ENCODE results near the gene SRRM3.

DNA sequence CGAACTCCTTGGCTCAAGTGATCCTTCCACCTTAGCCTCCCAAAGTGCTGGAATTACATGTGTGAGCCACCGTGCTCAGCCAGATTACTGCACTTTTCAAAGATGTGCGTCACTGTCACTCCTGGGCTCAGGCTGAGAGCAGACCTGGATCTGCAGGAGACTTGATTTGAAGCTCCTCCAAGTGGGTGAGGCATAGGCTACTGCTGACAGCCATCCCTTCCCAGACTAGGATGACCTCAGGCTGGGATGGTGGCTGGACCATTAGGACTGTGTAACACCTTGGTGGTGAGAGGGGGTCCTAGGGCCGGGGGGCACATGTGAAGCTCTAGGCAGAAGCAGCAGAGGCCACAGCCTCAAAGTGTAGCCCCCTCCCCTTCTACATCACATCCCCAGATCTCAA, 8.2 kb upstream of the SRRM3 start:
- TF ChIP-seq, protein P1, sequence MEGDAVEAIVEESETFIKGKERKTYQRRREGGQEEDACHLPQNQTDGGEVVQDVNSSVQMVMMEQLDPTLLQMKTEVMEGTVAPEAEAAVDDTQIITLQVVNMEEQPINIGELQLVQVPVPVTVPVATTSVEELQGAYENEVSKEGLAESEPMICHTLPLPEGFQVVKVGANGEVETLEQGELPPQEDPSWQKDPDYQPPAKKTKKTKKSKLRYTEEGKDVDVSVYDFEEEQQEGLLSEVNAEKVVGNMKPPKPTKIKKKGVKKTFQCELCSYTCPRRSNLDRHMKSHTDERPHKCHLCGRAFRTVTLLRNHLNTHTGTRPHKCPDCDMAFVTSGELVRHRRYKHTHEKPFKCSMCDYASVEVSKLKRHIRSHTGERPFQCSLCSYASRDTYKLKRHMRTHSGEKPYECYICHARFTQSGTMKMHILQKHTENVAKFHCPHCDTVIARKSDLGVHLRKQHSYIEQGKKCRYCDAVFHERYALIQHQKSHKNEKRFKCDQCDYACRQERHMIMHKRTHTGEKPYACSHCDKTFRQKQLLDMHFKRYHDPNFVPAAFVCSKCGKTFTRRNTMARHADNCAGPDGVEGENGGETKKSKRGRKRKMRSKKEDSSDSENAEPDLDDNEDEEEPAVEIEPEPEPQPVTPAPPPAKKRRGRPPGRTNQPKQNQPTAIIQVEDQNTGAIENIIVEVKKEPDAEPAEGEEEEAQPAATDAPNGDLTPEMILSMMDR (IDR thresholded peaks at IDR 0.05) = no peak
- TF ChIP-seq POLR2A (IDR thresholded peaks at IDR 0.05) = no peak

All from heart left ventricle (tissue), 13 donors.